Measurements from ENCODE around the gene ALG9. TPM values are rescaled to one million over a fixed set of nuclear protein-coding genes. Genes with fewer than 3 reads are reported as not detected.

Gene ALG9
- total and polyA plus RNA-seq, 2 donors (not counting 1 experiment from before 2014, with no cell fraction given), result 30.9 to 43.8 TPM

DNA sequence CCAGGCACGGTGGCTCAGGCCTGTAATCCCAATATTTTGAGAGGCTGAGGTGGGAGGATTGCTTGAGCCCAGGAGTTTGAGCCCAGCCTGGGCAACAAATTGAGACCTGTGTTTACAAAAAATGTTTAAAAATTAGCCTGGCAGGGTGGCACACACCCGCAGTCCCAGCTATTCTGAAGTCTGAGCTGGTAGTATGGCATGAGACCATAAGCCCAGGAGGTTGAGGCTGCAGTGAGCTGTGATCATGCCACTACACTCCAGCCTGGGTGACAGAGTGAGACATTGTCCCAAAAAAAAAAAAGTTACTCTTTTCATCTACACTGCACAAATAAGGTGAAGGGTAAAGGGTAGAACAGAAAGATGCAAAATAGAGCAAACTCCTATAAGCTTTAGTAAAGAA, 82.9 kb downstream of the ALG9 start:
- TF ChIP-seq CTCF (conservative IDR thresholded peaks at IDR 0.05 in 1 of 2, IDR thresholded peaks at IDR 0.05 in 1 of 2; ENCODE audit: low read depth in 1 of 2, low read length in 2 of 2) (no peak), EZH2 (IDR thresholded peaks at IDR 0.05; ENCODE audit: low read length, missing control alignments) (no peak)
- Histone ChIP-seq H3K4me1 (ENCODE audit: control insufficient read depth, extremely low read depth, insufficient read depth, low read length) (no peaks in the 10 kb centered on the region), H3K4me3 (replicated peaks in 1 of 4; ENCODE audit: control extremely low read depth in 1 of 4, insufficient read depth in 1 of 4, low read depth in 3 of 4, low read length in 4 of 4) (no peak overlapping the region), H3K79me2 (ENCODE audit: control insufficient read depth, insufficient read depth, low read length) (no peaks in the 10 kb centered on the region), H3K27me3 (ENCODE audit: control insufficient read depth, insufficient read depth, low read length) (no peaks in the 10 kb centered on the region), H3K27ac (ENCODE audit: insufficient read depth, low read length) (no peak overlapping the region), H3K9me3 (ENCODE audit: control insufficient read depth, insufficient read depth, low read depth, low read length) (no peaks in the 10 kb centered on the region), H3K4me2 (ENCODE audit: extremely low read depth, insufficient read depth, low read length) (no peak overlapping the region), H2AFZ (ENCODE audit: low read length) (no peak overlapping the region), H3K9ac (ENCODE audit: insufficient read depth, low read length) (no peak overlapping the region), H3K36me3 (ENCODE audit: control insufficient read depth, insufficient read depth, low read length) (peaks cover 3% of the 10 kb centered on the region), H4K20me1 (ENCODE audit: control insufficient read depth, extremely low read depth, insufficient read depth, low read length) (no peaks in the 10 kb centered on the region)
- DNase-seq (ENCODE audit: low read depth in 2 of 2), result no peak

DNA sequence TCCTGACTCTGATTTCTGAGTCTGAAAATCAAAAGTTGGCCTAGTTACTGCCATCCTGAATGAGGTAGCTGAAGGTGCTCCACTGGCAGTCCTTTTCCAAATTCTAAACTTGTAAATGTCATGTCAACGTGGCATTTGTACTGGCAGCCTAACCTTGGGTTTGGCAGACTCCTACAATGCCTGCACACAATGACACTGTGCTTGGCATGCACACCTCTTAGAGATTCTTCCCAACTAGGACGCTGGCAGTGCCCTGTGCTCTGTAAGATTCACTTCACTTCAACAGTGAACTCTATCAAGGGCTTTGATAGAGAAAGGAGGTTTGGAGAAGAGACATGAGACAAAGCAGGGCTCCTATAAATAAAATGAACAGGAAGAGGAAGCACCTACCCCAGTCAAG, 83.3 kb downstream of the ALG9 start:
- no peak overlapping the region for H3K27ac ChIP-seq (ENCODE audit: insufficient read depth, low read length)
- no peak overlapping the region for H3K9ac ChIP-seq (ENCODE audit: insufficient read depth, low read length)
- no peaks in the 10 kb centered on the region for H3K27me3 ChIP-seq (ENCODE audit: control insufficient read depth, insufficient read depth, low read length)
- no peaks in the 10 kb centered on the region for H3K9me3 ChIP-seq (ENCODE audit: control insufficient read depth, insufficient read depth, low read depth, low read length)
- no peaks in the 10 kb centered on the region for H4K20me1 ChIP-seq (ENCODE audit: control insufficient read depth, extremely low read depth, insufficient read depth, low read length)
- TF ChIP-seq CTCF (conservative IDR thresholded peaks at IDR 0.05 in 1 of 2, IDR thresholded peaks at IDR 0.05 in 1 of 2; ENCODE audit: low read depth in 1 of 2, low read length in 2 of 2), result no peak
- TF ChIP-seq EZH2 (IDR thresholded peaks at IDR 0.05; ENCODE audit: low read length, missing control alignments), result no peak
- H3K4me2 ChIP-seq (ENCODE audit: extremely low read depth, insufficient read depth, low read length), result no peak overlapping the region
- H3K4me1 ChIP-seq (ENCODE audit: control insufficient read depth, extremely low read depth, insufficient read depth, low read length), result no peaks in the 10 kb centered on the region
- DNase-seq (ENCODE audit: low read depth in 2 of 2), result no peak
- no peaks in the 10 kb centered on the region for H3K79me2 ChIP-seq (ENCODE audit: control insufficient read depth, insufficient read depth, low read length)
- H2AFZ ChIP-seq (ENCODE audit: low read length), result no peak overlapping the region
- H3K4me3 ChIP-seq (replicated peaks in 1 of 4; ENCODE audit: control extremely low read depth in 1 of 4, insufficient read depth in 1 of 4, low read depth in 3 of 4, low read length in 4 of 4), result no peak overlapping the region
- H3K36me3 ChIP-seq (ENCODE audit: control insufficient read depth, insufficient read depth, low read length), result peaks cover 3% of the 10 kb centered on the region

DNA sequence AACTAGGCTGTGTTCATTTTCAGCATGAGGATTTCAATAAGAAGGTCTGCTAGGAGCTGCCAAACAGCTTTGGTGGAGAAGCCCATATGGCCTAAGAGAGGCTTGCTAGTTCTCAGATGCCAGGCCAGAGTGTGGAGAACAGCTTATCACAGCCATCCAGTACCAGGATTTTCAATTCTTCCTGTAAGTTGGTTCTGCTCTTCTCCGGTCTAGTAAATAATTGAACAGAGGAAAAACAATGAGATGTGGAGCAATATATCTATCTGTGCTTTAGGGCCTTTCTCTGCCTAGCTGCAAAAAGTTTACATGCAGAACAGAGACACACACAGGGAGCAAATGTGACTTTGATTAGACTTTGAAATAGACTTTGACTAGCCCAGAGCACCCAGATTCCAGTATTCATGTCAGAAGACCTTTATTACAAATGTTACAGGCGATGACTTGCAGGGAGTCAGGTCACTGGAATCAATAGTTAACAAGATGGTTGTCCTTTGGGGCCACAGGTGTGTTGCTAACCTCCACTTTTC, 85.4 kb downstream of the ALG9 start:
- DNase-seq (ENCODE audit: low read depth in 2 of 2), result no peak
- Histone ChIP-seq H3K27ac (ENCODE audit: insufficient read depth, low read length) (no peak overlapping the region), H3K9ac (ENCODE audit: insufficient read depth, low read length) (no peak overlapping the region)

More for the DNA sequence above, 85.4 kb downstream of the ALG9 start:
- H3K4me3 ChIP-seq (replicated peaks in 1 of 4; ENCODE audit: control extremely low read depth in 1 of 4, insufficient read depth in 1 of 4, low read depth in 3 of 4, low read length in 4 of 4), result no peak overlapping the region
- no peaks in the 10 kb centered on the region for H3K9me3 ChIP-seq (ENCODE audit: control insufficient read depth, insufficient read depth, low read depth, low read length)
- no peak overlapping the region for H3K4me2 ChIP-seq (ENCODE audit: extremely low read depth, insufficient read depth, low read length)
- H2AFZ ChIP-seq (ENCODE audit: low read length), result no peak overlapping the region
- H4K20me1 ChIP-seq (ENCODE audit: control insufficient read depth, extremely low read depth, insufficient read depth, low read length), result no peaks in the 10 kb centered on the region
- H3K79me2 ChIP-seq (ENCODE audit: control insufficient read depth, insufficient read depth, low read length), result no peaks in the 10 kb centered on the region
- no peaks in the 10 kb centered on the region for H3K27me3 ChIP-seq (ENCODE audit: control insufficient read depth, insufficient read depth, low read length)
- no peaks in the 10 kb centered on the region for H3K4me1 ChIP-seq (ENCODE audit: control insufficient read depth, extremely low read depth, insufficient read depth, low read length)
- H3K36me3 ChIP-seq (ENCODE audit: control insufficient read depth, insufficient read depth, low read length), result no peaks in the 10 kb centered on the region
- TF ChIP-seq EZH2 (IDR thresholded peaks at IDR 0.05; ENCODE audit: low read length, missing control alignments), result no peak
- TF ChIP-seq CTCF (conservative IDR thresholded peaks at IDR 0.05 in 1 of 2, IDR thresholded peaks at IDR 0.05 in 1 of 2; ENCODE audit: low read depth in 1 of 2, low read length in 2 of 2), result no peak
